ENCODE results near the gene ONECUT3. TPM values are rescaled to one million over a fixed set of nuclear protein-coding genes. Genes with fewer than 3 reads are reported as not detected.

The ONECUT3 gene
- total RNA-seq, 1 experiment from 2014 or later: 20.0 TPM

DNA sequence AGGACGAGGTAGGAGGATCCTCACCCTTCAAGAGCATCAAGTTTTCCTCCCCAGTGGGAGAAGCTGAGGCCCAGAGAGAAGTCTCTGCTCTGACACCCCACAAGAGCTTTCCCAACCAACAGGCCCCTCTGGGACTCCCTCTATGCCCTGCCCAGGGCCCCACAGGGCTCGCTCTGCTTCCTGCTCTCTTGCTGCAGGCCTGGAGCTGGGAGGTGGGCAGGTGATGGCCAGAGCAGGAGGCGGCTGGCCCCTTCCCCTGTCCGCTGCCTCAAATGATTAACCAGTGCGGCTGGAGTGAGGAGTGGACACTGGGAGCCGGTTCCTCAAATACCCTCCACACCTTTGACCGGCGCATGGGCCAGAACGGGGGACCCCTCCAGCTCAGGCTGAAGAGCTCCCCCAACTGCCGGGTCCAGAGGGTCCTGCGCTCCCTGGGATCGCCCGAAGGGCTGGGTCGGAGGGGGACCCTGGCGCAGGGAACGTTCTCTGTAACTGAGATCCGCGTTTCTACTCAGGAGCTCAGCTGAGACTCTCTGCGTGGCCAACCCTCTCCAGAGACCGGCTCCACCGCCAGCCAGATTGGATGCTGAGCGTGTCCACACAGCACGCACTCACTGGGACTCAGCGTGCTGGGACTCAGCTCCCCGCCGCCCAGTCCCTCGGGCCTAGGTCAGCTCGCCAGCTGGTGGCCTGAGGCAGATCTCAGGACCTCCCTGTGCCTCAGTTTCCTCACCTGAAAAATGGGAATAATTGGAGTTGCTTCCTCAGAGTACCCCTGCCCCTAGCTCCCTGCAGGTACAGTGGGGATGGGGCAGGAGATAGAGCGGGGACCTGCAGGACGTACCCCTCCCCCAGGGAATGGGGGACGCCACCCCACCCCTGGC, 6.7 kb upstream of the ONECUT3 start:
- CTCF ChIA-PET: interaction anchor here (0.6 to 2.0 kb wide), 6 partner anchors 9 to 1174 kb away, joined by 3 to 11 read pairs (median 4); partner anchors contain the start of gene BSG
- H3K27me3 Mint-ChIP-seq (ENCODE audit: unreplicated experiment): no peaks in the 10 kb centered on the region
- H3K4me3 Mint-ChIP-seq (ENCODE audit: low read depth, unreplicated experiment): peak overlapping the region; percentile 64
- no peak for TF ChIP-seq CTCF (IDR thresholded peaks at IDR 0.05; ENCODE audit: unreplicated experiment)
- BruUV-seq (replicated peaks): TSS peak; percentile 49
- H3K36me3 Mint-ChIP-seq (ENCODE audit: insufficient read depth, unreplicated experiment): peaks cover 36% of the 10 kb centered on the region
- H3K4me1 Mint-ChIP-seq (ENCODE audit: low read depth, unreplicated experiment): no peaks in the 10 kb centered on the region
- no peaks in the 10 kb centered on the region for H3K9me3 Mint-ChIP-seq (ENCODE audit: low read depth, unreplicated experiment)
- DNase-seq: peak; percentile 67
- H3K27ac Mint-ChIP-seq (ENCODE audit: unreplicated experiment): peak overlapping the region; percentile 91
- intact Hi-C loops (cut with micrococcal nuclease; ENCODE audit: unreplicated experiment): no loop called here

DNA sequence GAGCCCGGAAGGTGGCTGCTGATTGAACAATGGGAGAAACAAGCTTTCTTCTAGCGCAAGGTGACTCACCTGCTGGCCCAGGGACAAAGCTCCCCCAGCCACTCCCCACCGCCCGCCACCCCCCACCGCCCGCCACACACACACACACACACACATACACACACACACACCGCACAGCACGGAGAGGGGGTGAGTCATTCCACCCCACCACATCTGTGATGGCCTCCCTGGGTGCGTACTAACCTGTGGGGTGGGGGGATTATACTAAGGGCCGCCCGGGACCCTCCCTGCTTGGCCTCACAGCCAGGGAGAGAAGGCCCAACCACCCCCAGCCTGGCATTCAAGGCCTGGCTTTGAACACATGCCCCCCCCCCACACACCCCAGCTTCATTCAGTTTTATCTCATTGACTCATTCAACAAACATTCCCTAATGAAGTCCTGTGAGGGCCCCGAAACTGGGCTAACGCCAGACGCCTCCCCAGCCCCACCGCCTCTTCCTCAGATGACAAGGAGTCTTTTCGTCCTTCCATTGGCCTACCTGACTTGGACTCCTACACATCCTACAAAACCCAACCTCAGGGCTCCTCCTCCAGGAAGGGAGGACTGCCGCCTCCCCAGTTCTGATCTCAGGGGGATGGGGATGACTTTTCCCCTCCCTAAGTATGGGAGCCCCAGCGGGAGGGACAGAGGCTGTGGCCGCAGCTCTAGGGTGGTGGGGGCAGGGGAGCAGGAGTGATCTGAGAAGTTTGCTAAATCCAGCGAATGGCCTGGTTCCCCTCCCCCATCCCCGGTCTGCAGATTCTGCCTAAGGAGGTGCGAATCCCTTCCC, 5.8 kb upstream of the ONECUT3 start:
- CTCF ChIA-PET: interaction anchor here (0.6 to 2.0 kb wide), 6 partner anchors 8 to 1175 kb away, joined by 3 to 11 read pairs (median 4); partner anchors contain the start of gene BSG
- peak; percentile 95 for DNase-seq
- H3K4me1 Mint-ChIP-seq (ENCODE audit: low read depth, unreplicated experiment): no peaks in the 10 kb centered on the region
- no peaks in the 10 kb centered on the region for H3K9me3 Mint-ChIP-seq (ENCODE audit: low read depth, unreplicated experiment)
- peaks cover 42% of the 10 kb centered on the region for H3K36me3 Mint-ChIP-seq (ENCODE audit: insufficient read depth, unreplicated experiment)
- no peaks in the 10 kb centered on the region for H3K27me3 Mint-ChIP-seq (ENCODE audit: unreplicated experiment)
- peak overlapping the region; percentile 91 for H3K27ac Mint-ChIP-seq (ENCODE audit: unreplicated experiment)
- H3K4me3 Mint-ChIP-seq (ENCODE audit: low read depth, unreplicated experiment): peak overlapping the region; percentile 64
- BruUV-seq (replicated peaks): no TSS peak
- TF ChIP-seq CTCF (IDR thresholded peaks at IDR 0.05; ENCODE audit: unreplicated experiment): no peak
- intact Hi-C loops (cut with micrococcal nuclease; ENCODE audit: unreplicated experiment): no loop called here

- no peaks in the 10 kb centered on the region for H3K4me1 Mint-ChIP-seq (ENCODE audit: low read depth, unreplicated experiment)
- no peaks in the 10 kb centered on the region for H3K27me3 Mint-ChIP-seq (ENCODE audit: unreplicated experiment)
- CTCF ChIA-PET: interaction anchor here (0.7 to 2.0 kb wide), 2 partner anchors 76 to 129 kb away, joined by 5 to 11 read pairs; no protein-coding TSS in a partner anchor
- intact Hi-C loops (cut with micrococcal nuclease; ENCODE audit: unreplicated experiment): no loop called here
- peak overlapping the region; percentile 64 for H3K4me3 Mint-ChIP-seq (ENCODE audit: low read depth, unreplicated experiment)
- TSS peak; percentile 91 for BruUV-seq (replicated peaks)
- H3K9me3 Mint-ChIP-seq (ENCODE audit: low read depth, unreplicated experiment): no peaks in the 10 kb centered on the region
- H3K27ac Mint-ChIP-seq (ENCODE audit: unreplicated experiment): peak overlapping the region; percentile 91
- TF ChIP-seq CTCF (IDR thresholded peaks at IDR 0.05; ENCODE audit: unreplicated experiment): no peak
- peaks cover 47% of the 10 kb centered on the region for H3K36me3 Mint-ChIP-seq (ENCODE audit: insufficient read depth, unreplicated experiment)
- DNase-seq: no peak
Measured at GRCh38 chr19:1748115-1748872, 5.0 kb upstream of the ONECUT3 start.

- no TSS peak for BruUV-seq (replicated peaks)
- Mint-ChIP-seq H3K9me3 (ENCODE audit: low read depth, unreplicated experiment) (no peaks in the 10 kb centered on the region), H3K4me3 (ENCODE audit: low read depth, unreplicated experiment) (peak overlapping the region; percentile 64), H3K4me1 (ENCODE audit: low read depth, unreplicated experiment) (no peaks in the 10 kb centered on the region), H3K36me3 (ENCODE audit: insufficient read depth, unreplicated experiment) (peaks cover 47% of the 10 kb centered on the region), H3K27me3 (ENCODE audit: unreplicated experiment) (no peaks in the 10 kb centered on the region), H3K27ac (ENCODE audit: unreplicated experiment) (no peak overlapping the region)
- intact Hi-C loops (cut with micrococcal nuclease; ENCODE audit: unreplicated experiment): no loop called here
- DNase-seq: no peak
- CTCF ChIA-PET: no interaction called here
- no peak for TF ChIP-seq CTCF (IDR thresholded peaks at IDR 0.05; ENCODE audit: unreplicated experiment)
Measured at GRCh38 chr19:1748873-1749341, 4.4 kb upstream of the ONECUT3 start.

Data from Calu3 (cell line).